ENCODE results near the gene EDRF1.
A peak's percentile ranks its signal among the peaks of the same experiment; 100 is the strongest.
"Not testable (repeated sequence)": the region's sequence is repeated elsewhere in the genome, so short reads cannot be mapped to it uniquely, and the experiment has no call there.

EDRF1 gene, protein sequence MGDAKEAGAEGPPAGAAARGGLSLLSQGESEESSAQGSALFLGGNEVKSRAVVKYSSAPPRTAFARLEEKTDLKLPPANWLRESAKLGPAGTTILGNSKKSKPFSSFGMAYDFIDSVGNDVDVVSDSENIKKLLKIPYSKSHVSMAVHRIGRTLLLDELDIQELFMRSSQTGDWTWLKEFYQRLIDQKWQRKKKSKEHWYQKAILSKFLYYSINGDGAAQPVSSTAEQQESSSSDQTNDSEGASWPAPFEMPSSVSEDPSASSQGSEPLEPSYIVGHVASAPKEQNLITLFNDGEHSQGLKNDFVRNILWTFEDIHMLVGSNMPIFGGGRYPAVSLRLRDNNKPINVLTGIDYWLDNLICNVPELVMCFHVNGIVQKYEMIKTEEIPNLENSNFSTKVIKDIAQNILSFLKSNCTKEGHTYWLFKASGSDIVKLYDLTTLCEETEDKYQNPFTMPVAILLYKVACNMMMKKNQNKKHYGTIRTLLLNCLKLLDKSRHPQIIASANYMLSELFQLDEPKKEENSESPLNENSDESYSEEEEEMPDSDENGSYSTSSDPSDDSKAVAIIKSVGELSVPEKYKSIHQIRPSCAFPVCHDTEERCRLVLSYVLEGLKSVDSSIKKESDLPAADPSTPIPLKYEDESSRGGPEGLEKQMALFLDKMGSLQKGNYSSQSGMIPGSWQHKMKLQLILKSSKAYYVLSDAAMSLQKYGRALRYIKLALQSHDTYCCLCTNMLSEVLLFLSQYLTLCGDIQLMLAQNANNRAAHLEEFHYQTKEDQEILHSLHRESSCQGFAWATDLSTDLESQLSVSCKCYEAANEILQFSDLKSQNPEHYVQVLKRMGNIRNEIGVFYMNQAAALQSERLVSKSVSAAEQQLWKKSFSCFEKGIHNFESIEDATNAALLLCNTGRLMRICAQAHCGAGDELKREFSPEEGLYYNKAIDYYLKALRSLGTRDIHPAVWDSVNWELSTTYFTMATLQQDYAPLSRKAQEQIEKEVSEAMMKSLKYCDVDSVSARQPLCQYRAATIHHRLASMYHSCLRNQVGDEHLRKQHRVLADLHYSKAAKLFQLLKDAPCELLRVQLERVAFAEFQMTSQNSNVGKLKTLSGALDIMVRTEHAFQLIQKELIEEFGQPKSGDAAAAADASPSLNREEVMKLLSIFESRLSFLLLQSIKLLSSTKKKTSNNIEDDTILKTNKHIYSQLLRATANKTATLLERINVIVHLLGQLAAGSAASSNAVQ

DNA sequence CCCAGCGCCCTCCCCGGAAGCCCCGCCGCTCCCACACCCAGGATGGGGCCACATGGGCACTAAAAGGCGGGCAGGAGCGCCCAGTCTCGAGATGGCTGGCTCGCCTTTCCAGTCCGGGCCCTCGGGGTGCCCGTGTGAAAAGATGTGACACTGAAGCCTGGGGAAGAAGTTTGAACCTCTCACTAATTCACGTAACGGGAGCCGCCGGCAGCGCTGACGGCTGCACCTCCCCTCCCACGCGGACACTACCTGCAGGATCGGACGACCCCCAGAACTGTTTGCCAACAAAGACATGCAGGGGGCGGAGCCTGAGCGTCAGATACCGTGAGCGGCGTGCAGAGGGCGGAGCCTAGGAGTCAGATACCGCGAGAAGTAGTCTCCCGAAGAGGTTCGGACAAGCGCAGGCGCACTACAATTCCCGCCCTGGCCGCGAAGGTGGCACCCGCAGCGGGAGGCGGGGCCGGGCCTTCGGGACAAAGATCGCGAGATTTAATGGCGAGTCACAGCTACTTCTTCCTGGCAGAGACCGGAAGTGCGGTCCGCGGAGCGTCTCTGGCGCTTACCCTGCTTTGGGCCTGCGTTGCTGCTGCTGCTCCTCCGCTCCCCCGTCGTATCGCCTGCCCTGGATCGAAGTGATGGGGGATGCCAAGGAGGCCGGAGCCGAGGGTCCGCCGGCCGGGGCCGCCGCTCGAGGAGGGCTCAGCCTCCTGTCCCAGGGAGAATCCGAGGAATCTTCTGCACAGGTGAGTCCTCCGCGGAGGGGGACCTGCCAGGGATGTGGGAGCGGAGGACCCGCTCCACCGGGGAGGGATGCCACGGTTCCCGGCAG is at the start of gene EDRF1:
EDRF1 (plus strand) TSS at position 537 of the 829 bp plus-strand sequence; CDS start at position 636, 99 bp downstream.
- peak; percentile 96 to 98 (median 98) for DNase-seq (ENCODE audit: low read depth in 3 of 3)

GRCh38 chr10:125672884-125673283 is 46.6 kb upstream of the EDRF1 start:
- DNase-seq (ENCODE audit: low read depth in 3 of 3): no peak

DNA sequence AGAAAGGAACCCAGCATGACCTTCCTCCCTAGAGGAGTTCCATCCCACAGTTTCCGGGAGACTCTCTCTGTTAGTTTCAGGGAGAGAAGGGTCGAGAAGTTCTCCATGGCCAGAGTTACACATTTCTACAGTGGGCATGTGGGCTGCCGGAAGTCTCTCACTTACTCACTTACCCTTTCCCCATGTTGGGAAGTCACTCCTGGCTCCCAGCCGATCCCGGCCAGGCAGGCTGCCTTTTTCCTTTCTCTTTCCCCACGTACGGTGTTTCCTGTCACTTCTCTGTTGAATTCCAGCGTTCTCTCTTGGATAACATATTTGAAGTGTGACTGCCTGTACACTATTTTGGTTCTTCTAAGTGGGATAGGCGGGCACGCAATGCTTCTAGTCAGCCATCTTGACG is 40.1 kb upstream of the EDRF1 start:
- no peak for DNase-seq (ENCODE audit: low read depth in 3 of 3)

- no peak for DNase-seq (ENCODE audit: low read depth in 3 of 3)
Measured at GRCh38 chr10:125683063-125683462, 36.4 kb upstream of the EDRF1 start, which contains the start of gene TEX36. Gene TEX36, minus strand, starts transcription at chr10:125683163. Its CDS starts 174 bp downstream, at chr10:125682989.

DNA sequence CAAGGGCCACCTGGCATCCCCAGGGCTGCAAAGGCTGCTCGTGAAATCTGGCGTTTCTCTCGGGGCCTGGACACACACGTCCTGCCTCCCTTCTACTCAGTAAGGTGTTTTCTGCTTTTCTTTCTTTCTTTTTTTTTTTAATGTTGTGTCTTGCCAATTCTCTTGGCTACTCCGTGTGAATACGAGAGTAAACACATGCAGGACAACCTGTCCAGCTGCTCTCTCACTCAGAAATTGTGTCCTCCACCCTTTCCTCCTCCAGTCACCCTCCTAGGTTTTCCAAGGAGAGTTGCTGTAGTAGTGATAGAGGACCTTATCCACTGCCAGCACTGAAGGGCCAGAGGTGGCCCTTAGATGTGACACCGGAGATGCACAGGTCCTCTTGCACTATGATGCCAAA is 35.7 kb upstream of the EDRF1 start:
- DNase-seq (ENCODE audit: low read depth in 3 of 3): no peak

- no peak for DNase-seq (ENCODE audit: low read depth in 3 of 3)
Measured at GRCh38 chr10:125684581-125684980, 34.9 kb upstream of the EDRF1 start.

GRCh38 chr10:125687507-125688185 is 31.9 kb upstream of the EDRF1 start:
- no peak for DNase-seq (ENCODE audit: low read depth in 3 of 3)

DNA sequence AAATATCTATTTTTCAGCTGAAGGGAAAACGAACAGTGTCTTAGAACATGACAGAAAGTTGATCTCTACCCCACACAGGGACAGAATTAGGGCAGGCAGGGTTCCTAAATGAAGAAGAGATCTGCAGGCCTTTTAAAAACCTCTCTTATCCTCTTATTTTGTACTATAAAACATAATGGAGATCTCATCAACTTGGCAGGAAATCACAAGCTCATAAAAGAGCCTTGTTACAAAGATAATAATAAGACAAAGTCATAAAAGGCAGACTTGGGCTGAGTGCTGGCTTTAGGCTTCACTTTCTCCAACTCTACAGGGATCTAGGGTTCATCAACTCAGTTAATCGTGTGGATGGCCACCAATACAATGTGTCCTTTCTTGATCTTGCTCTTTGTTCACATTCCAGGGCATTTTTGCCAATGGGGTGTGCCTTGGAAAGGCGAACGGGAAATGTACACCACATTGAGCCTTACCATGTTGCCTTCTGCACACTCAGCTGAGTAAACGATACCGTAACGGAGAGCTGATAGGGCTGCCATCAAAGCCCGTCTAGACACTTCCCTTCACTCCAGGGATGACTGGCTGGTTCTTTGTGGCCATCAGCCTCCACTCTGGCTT is 29.4 kb upstream of the EDRF1 start:
- no peak for DNase-seq (ENCODE audit: low read depth in 3 of 3)

GRCh38 chr10:125691160-125691981 is 28.1 kb upstream of the EDRF1 start:
- DNase-seq (ENCODE audit: low read depth in 3 of 3): no peak

GRCh38 chr10:125692196-125692595 is 27.3 kb upstream of the EDRF1 start:
- no peak for DNase-seq (ENCODE audit: low read depth in 3 of 3)

DNA sequence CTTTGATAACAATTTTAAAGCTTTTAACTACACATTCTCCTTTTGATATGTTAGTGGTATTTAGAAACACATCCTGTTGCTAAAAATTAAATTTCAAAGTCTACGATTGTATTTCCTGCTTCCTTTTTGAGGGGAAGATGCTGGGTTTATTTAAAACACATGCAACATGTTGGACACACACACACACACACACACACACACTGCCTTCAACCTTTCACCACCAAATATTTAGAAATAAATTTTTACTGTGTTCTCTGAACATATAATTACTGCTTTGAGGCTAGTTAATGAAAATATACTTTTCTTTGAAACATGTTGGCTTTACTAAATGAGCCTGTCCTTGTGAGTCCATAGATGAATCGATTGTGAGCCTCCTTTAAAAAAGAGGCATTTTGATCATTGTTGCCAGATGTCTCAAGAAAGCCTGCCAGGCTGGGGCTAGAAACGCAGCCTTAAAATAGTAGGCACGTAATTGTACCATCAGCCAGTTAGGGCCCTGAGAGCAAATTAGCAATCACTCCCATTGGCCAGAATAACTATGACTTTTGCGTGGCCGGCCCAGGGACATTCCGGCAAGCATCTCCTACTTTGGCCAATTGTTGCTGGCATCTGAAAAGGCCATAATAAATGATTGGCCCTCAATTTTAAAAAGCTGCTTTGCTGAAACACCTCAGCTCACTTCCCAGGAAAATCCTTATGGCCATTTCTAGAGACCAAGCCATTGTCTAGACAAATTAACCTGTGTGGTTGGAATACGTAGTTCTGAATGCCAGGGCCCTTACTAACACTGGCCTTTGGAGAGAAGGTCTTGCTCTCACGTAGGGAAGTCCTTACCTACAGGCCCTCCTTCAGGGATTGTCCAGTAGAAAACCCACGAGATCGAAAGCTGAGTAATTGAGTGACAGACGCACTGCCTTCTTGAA is 26.6 kb upstream of the EDRF1 start:
- DNase-seq (ENCODE audit: low read depth in 3 of 3): no peak

GRCh38 chr10:125693524-125693847 is 26.0 kb upstream of the EDRF1 start:
- no peak for DNase-seq (ENCODE audit: low read depth in 3 of 3)

DNA sequence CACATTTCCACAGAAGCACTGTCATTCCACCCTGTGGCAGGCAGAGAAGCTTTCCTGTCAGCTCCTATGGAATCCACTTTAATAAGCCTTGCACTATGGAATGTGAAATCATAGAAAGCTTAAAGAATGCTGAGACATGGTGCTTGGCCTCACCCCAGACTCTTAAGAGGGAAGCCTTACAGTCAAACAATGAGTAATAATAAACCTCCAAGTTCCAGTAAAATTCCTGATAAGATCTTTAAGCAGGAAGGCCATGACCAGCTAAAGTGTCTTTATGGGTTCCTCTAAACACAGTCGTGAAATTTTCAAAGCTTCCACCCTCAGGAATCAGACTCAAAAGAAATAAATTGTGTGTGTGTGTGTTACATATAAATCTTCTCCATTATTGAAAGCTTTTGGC is 24.6 kb upstream of the EDRF1 start:
- no peak for DNase-seq (ENCODE audit: low read depth in 3 of 3)

DNA sequence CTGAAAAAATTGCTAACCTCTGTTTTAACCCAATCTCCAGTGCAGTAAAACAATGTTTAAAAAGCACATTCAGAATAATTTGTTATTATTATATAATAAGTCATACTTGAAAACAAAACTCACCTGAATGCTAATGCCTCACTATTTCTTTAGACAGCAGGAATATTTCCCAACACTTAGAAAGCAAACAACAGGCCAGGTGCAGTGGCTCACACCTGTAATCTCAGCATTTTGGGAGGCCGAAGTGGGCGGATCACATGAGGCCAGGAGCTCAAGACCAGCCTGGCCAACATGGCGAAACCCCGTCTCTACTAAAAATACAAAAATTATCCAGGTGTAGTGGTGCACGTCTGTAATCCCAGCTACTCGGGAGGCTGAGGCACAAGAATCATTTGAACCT is 22.6 kb upstream of the EDRF1 start:
- DNase-seq (ENCODE audit: low read depth in 3 of 3): not testable (repeated sequence)

GRCh38 chr10:125698481-125698998 is 21.0 kb upstream of the EDRF1 start:
- DNase-seq (ENCODE audit: low read depth in 3 of 3): no peak

DNA sequence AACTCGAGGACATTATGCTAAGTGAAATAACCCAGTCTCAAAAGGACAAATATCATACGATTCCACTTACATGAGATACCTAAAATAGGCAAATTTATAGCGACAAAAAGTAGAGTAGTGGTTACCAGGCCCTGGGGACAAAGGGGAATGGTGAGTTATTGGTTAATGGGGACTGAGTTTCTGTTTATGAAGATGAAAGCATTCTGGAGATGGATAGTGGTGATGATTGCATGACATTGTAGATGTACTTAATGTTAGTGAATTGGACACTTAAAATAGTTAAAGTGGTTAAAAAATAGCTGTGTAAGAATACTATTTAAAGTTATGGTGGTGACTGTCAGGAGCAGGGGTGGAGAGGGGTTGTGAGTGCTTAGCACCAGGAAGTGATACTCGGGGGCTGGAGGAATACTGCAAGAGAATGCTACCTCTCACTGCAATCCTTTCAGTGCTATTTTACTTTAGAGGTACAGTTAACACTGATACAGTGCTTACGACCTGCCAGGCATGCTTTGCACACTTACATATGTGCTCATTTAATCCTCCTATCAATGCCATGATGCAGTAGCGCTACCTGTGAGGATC is 19.9 kb upstream of the EDRF1 start:
- no peak for DNase-seq (ENCODE audit: low read depth in 3 of 3)

DNA sequence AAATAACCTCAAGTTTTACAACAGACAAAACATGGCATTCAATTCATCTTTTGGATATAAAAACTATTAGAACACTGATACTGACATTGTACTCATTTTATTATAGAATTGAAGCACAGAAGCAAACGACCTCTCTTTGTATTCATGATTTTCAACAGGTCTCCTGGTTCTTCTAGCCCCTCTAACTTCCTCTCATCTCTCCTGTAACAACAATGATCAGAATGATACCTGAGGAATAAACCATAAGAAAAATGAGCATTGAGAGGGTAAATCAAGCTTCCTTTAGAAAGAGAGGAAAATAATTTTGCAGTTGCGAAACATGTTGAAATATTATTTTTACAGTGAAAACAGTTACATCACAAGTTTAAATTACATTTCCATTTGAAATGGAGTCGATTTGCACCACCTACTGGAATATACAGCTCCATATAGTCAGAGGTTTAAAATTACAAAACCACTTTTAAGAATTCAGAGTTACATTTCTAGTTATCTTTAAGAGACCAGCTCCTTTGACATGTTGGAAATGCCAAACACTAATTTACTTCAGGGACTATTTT is 19.1 kb upstream of the EDRF1 start:
- no peak for DNase-seq (ENCODE audit: low read depth in 3 of 3)
